ENCODE results near the gene VWDE. TPM values are rescaled to one million over a fixed set of nuclear protein-coding genes. Genes with fewer than 3 reads are reported as not detected.

VWDE gene
- total and polyA plus RNA-seq, 2 donors (not counting 3 experiments of a cell fraction or from before 2014, with no cell fraction given): 0.11 to 0.17 TPM

GRCh38 chr7:12386313-12386740, 17.3 kb downstream of the VWDE start:
- H2AFZ ChIP-seq (ENCODE audit: low read depth, low read length): no peak overlapping the region
- FAIRE-seq: no peak
- no peak overlapping the region for H3K4me2 ChIP-seq (ENCODE audit: insufficient read depth, low read length)
- H3K4me3 ChIP-seq (replicated peaks in 1 of 3; ENCODE audit: insufficient read depth in 1 of 3, low read depth in 1 of 3, low read length in 3 of 3): no peak overlapping the region
- no peaks in the 10 kb centered on the region for H4K20me1 ChIP-seq (replicated peaks; ENCODE audit: control insufficient read depth, extremely low read depth, insufficient read depth, low read length)
- no peak overlapping the region for H3K9ac ChIP-seq (replicated peaks; ENCODE audit: extremely low read depth, insufficient read depth, low read length)
- ChIA-PET POLR2A (no interaction called here), CTCF (interaction anchor here (1.0 to 3.6 kb wide), 4 partner anchors 48 to 104 kb away, joined by 3 to 21 read pairs (median 10); no protein-coding TSS in a partner anchor)
- H3K9me1 ChIP-seq (replicated peaks; ENCODE audit: control insufficient read depth, extremely low read depth, insufficient read depth, low read length): no peaks in the 10 kb centered on the region
- no peaks in the 10 kb centered on the region for H3K36me3 ChIP-seq (ENCODE audit: control insufficient read depth in 2 of 2, extremely low read depth in 1 of 2, insufficient read depth in 2 of 2, low read length in 2 of 2)
- intact Hi-C loops (cut with micrococcal nuclease) (loop anchor here (5.0 kb wide), 1 partner anchor 954 kb away; no protein-coding TSS in a partner anchor), dilution Hi-C loops (cut with MboI; ENCODE audit: extremely low pct_ligation_motif_present, low sequenced_read_pairs) (no loop called here)
- H3K27me3 ChIP-seq (ENCODE audit: control insufficient read depth in 2 of 2, insufficient read depth in 2 of 2, low read length in 2 of 2): no peaks in the 10 kb centered on the region
- H3K79me2 ChIP-seq (ENCODE audit: control insufficient read depth, insufficient read depth, low read length): no peaks in the 10 kb centered on the region
- no peak for TF ChIP-seq MAX (IDR thresholded peaks at IDR 0.05; ENCODE audit: insufficient read depth, insufficient read length)
- TF ChIP-seq JUN (IDR thresholded peaks at IDR 0.05; ENCODE audit: borderline replicate concordance, insufficient read depth, insufficient read length, low read depth): no peak
- no peak for TF ChIP-seq MYC (IDR thresholded peaks at IDR 0.05; ENCODE audit: low read depth, low read length)
- TF ChIP-seq POLR2A (IDR thresholded peaks at IDR 0.05; ENCODE audit: low read depth, low read length): no peak
- TF ChIP-seq FOS (IDR thresholded peaks at IDR 0.05; ENCODE audit: borderline replicate concordance, insufficient read depth, low read length): no peak
- TF ChIP-seq POLR2AphosphoS5 (IDR thresholded peaks at IDR 0.05; ENCODE audit: insufficient read depth, low read depth, low read length): no peak
- no peak for TF ChIP-seq EZH2 (IDR thresholded peaks at IDR 0.05; ENCODE audit: borderline replicate concordance, low read depth, low read length, severe bottlenecking)
- TF ChIP-seq GATA2 (IDR thresholded peaks at IDR 0.05; ENCODE audit: insufficient read depth, insufficient read length, low read depth, low read length): no peak
- TF ChIP-seq CTCF (IDR thresholded peaks at IDR 0.05; ENCODE audit: extremely low read depth in 1 of 2, insufficient read depth in 1 of 2, low read depth in 1 of 2, low read length in 2 of 2): no peak
- H3K4me1 ChIP-seq (ENCODE audit: control insufficient read depth, extremely low read depth, insufficient read depth, low read length): no peaks in the 10 kb centered on the region
- no peak for DNase-seq (ENCODE audit: low read depth, low spot score)
- no peaks in the 10 kb centered on the region for H3K9me3 ChIP-seq (replicated peaks; ENCODE audit: control insufficient read depth, insufficient read depth, low read length)
- no peak overlapping the region for H3K27ac ChIP-seq (ENCODE audit: insufficient read depth, low read depth, low read length)
- no TSS peak for BruUV-seq (replicated peaks)
